ENCODE data around the gene RREB1.

Gene RREB1

GRCh38 chr6:7073821-7074525 is 33.8 kb upstream of the RREB1 start:
- no peak for TF ChIP-seq CTCF (IDR thresholded peaks at IDR 0.05)

- TF ChIP-seq CTCF (IDR thresholded peaks at IDR 0.05) = no peak
Observed at GRCh38 chr6:7074870-7075269, 32.9 kb upstream of the RREB1 start.

GRCh38 chr6:7075341-7076000 is 32.3 kb upstream of the RREB1 start:
- TF ChIP-seq CTCF (IDR thresholded peaks at IDR 0.05) = no peak

GRCh38 chr6:7077856-7078255 is 29.9 kb upstream of the RREB1 start:
- no peak for TF ChIP-seq CTCF (IDR thresholded peaks at IDR 0.05)

- TF ChIP-seq CTCF (IDR thresholded peaks at IDR 0.05) = no peak
Observed at GRCh38 chr6:7078856-7079255, 28.9 kb upstream of the RREB1 start.

GRCh38 chr6:7080311-7080710 is 27.4 kb upstream of the RREB1 start:
- no peak for TF ChIP-seq CTCF (IDR thresholded peaks at IDR 0.05)

GRCh38 chr6:7085911-7086310 is 21.9 kb upstream of the RREB1 start:
- TF ChIP-seq CTCF (IDR thresholded peaks at IDR 0.05) = no peak

All from LNCAP (cell line).